Measurements from ENCODE around the gene RAD51B.

The RAD51B gene

GRCh38 chr14:68665792-68666204 is 846.2 kb downstream of the RAD51B start:
- Histone ChIP-seq H3K36me3 (ENCODE audit: insufficient read depth, insufficient read length, low read length) (no peaks in the 10 kb centered on the region), H3K27me3 (ENCODE audit: insufficient read depth, insufficient read length) (no peaks in the 10 kb centered on the region), H3K4me3 (ENCODE audit: insufficient read length, low read depth) (no peak overlapping the region), H3K9me3 (ENCODE audit: insufficient read depth, low read length) (peaks cover 4% of the 10 kb centered on the region; the same call in 1 of the 2 replicates), H3K9ac (ENCODE audit: insufficient read length, low read depth) (no peak overlapping the region), H3K4me1 (ENCODE audit: insufficient read depth, insufficient read length) (no peaks in the 10 kb centered on the region)
- TF ChIP-seq YY1 (IDR thresholded peaks at IDR 0.05; ENCODE audit: insufficient read depth, insufficient read length) = no peak
- no peak for TF ChIP-seq ZNF274 (IDR thresholded peaks at IDR 0.05; ENCODE audit: low read depth, low read length)
- no peak for TF ChIP-seq SUZ12 (IDR thresholded peaks at IDR 0.05; ENCODE audit: extremely low read depth, insufficient read depth, insufficient read length)
- DNase-seq (ENCODE audit: low read depth, low spot score) = no peak

- Histone ChIP-seq H3K36me3 (ENCODE audit: insufficient read depth, insufficient read length, low read length) (no peaks in the 10 kb centered on the region), H3K4me3 (ENCODE audit: insufficient read length, low read depth) (no peak overlapping the region), H3K9me3 (ENCODE audit: insufficient read depth, low read length) (peaks cover 4% of the 10 kb centered on the region; the same call in 1 of the 2 replicates), H3K4me1 (ENCODE audit: insufficient read depth, insufficient read length) (no peaks in the 10 kb centered on the region), H3K9ac (ENCODE audit: insufficient read length, low read depth) (no peak overlapping the region), H3K27me3 (ENCODE audit: insufficient read depth, insufficient read length) (no peaks in the 10 kb centered on the region)
- no peak for TF ChIP-seq YY1 (IDR thresholded peaks at IDR 0.05; ENCODE audit: insufficient read depth, insufficient read length)
- no peak for TF ChIP-seq SUZ12 (IDR thresholded peaks at IDR 0.05; ENCODE audit: extremely low read depth, insufficient read depth, insufficient read length)
- no peak for TF ChIP-seq ZNF274 (IDR thresholded peaks at IDR 0.05; ENCODE audit: low read depth, low read length)
- no peak for DNase-seq (ENCODE audit: low read depth, low spot score)
Measured at GRCh38 chr14:68666236-68666635, 846.7 kb downstream of the RAD51B start.

GRCh38 chr14:68666899-68667298 is 847.3 kb downstream of the RAD51B start:
- Histone ChIP-seq H3K36me3 (ENCODE audit: insufficient read depth, insufficient read length, low read length) (no peaks in the 10 kb centered on the region), H3K9me3 (ENCODE audit: insufficient read depth, low read length) (0 out of 2 replicates have a peak, but pooled peaks cover 4% of the 10 kb centered on the region), H3K27me3 (ENCODE audit: insufficient read depth, insufficient read length) (no peaks in the 10 kb centered on the region), H3K4me3 (ENCODE audit: insufficient read length, low read depth) (no peak overlapping the region), H3K9ac (ENCODE audit: insufficient read length, low read depth) (no peak overlapping the region), H3K4me1 (ENCODE audit: insufficient read depth, insufficient read length) (no peaks in the 10 kb centered on the region)
- DNase-seq (ENCODE audit: low read depth, low spot score) = no peak
- TF ChIP-seq SUZ12 (IDR thresholded peaks at IDR 0.05; ENCODE audit: extremely low read depth, insufficient read depth, insufficient read length) (no peak), YY1 (IDR thresholded peaks at IDR 0.05; ENCODE audit: insufficient read depth, insufficient read length) (no peak), ZNF274 (IDR thresholded peaks at IDR 0.05; ENCODE audit: low read depth, low read length) (no peak)

DNA sequence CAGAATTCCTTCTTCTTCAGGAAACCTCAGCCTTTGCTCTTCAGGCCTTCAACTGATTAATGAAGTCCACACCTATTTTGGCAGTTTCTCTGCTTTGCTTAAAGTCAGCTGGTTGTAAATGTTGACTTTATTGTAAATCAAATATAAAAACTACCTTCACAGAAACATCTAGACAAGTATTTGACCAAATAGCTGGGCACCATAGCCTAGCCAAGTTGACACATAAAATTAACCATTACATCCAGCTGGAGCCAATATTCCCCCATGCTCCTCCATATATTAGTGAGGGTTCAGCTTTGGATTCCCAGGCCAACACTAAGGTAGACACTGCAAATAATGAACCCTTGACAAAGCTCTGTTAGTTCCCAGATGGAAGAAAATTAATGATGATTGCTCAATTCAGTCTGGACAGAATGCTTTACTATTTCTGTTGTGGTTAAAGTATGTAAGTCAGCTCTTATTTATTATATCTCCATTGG is 847.8 kb downstream of the RAD51B start:
- TF ChIP-seq YY1 (IDR thresholded peaks at IDR 0.05; ENCODE audit: insufficient read depth, insufficient read length) (no peak), SUZ12 (IDR thresholded peaks at IDR 0.05; ENCODE audit: extremely low read depth, insufficient read depth, insufficient read length) (no peak), ZNF274 (IDR thresholded peaks at IDR 0.05; ENCODE audit: low read depth, low read length) (no peak)
- Histone ChIP-seq H3K9me3 (ENCODE audit: insufficient read depth, low read length) (0 out of 2 replicates have a peak, but pooled peaks cover 4% of the 10 kb centered on the region), H3K9ac (ENCODE audit: insufficient read length, low read depth) (no peak overlapping the region), H3K4me3 (ENCODE audit: insufficient read length, low read depth) (no peak overlapping the region), H3K4me1 (ENCODE audit: insufficient read depth, insufficient read length) (no peaks in the 10 kb centered on the region), H3K36me3 (ENCODE audit: insufficient read depth, insufficient read length, low read length) (no peaks in the 10 kb centered on the region), H3K27me3 (ENCODE audit: insufficient read depth, insufficient read length) (no peaks in the 10 kb centered on the region)
- no peak for DNase-seq (ENCODE audit: low read depth, low spot score)

- Histone ChIP-seq H3K36me3 (ENCODE audit: insufficient read depth, insufficient read length, low read length) (no peaks in the 10 kb centered on the region), H3K4me1 (ENCODE audit: insufficient read depth, insufficient read length) (no peaks in the 10 kb centered on the region), H3K27me3 (ENCODE audit: insufficient read depth, insufficient read length) (no peaks in the 10 kb centered on the region), H3K4me3 (ENCODE audit: insufficient read length, low read depth) (no peak overlapping the region), H3K9me3 (ENCODE audit: insufficient read depth, low read length) (0 out of 2 replicates have a peak, but pooled peaks cover 4% of the 10 kb centered on the region), H3K9ac (ENCODE audit: insufficient read length, low read depth) (no peak overlapping the region)
- no peak for TF ChIP-seq SUZ12 (IDR thresholded peaks at IDR 0.05; ENCODE audit: extremely low read depth, insufficient read depth, insufficient read length)
- TF ChIP-seq ZNF274 (IDR thresholded peaks at IDR 0.05; ENCODE audit: low read depth, low read length) = no peak
- no peak for TF ChIP-seq YY1 (IDR thresholded peaks at IDR 0.05; ENCODE audit: insufficient read depth, insufficient read length)
- DNase-seq (ENCODE audit: low read depth, low spot score) = no peak
Measured at GRCh38 chr14:68668028-68668427, 848.4 kb downstream of the RAD51B start.

DNA sequence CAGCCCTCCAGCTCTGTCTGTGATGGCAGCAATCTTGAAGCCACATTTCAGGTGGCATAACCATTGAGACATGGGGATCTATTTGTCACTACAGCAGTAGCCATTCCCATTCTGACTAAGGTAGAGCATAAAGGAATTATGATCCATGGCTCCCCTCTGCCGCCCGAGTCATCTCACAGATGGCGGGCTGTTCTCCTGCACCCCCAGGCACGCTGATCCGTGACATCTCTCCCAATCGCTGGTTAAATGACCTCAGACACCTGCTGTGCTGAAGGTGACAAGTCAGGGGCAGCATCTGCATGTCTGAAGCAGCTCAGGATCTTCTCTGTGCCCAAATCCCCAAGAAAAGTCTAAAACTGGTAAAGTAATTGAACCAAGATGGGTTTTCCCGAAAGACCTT is 849.0 kb downstream of the RAD51B start:
- TF ChIP-seq YY1 (IDR thresholded peaks at IDR 0.05; ENCODE audit: insufficient read depth, insufficient read length) (no peak), SUZ12 (IDR thresholded peaks at IDR 0.05; ENCODE audit: extremely low read depth, insufficient read depth, insufficient read length) (no peak), ZNF274 (IDR thresholded peaks at IDR 0.05; ENCODE audit: low read depth, low read length) (no peak)
- no peaks in the 10 kb centered on the region for H3K36me3 ChIP-seq (ENCODE audit: insufficient read depth, insufficient read length, low read length)
- no peak for DNase-seq (ENCODE audit: low read depth, low spot score)
- H3K4me3 ChIP-seq (ENCODE audit: insufficient read length, low read depth) = no peak overlapping the region
- H3K9ac ChIP-seq (ENCODE audit: insufficient read length, low read depth) = no peak overlapping the region
- H3K27me3 ChIP-seq (ENCODE audit: insufficient read depth, insufficient read length) = no peaks in the 10 kb centered on the region
- H3K9me3 ChIP-seq (ENCODE audit: insufficient read depth, low read length) = 0 out of 2 replicates have a peak, but pooled peaks cover 4% of the 10 kb centered on the region
- no peaks in the 10 kb centered on the region for H3K4me1 ChIP-seq (ENCODE audit: insufficient read depth, insufficient read length)

DNA sequence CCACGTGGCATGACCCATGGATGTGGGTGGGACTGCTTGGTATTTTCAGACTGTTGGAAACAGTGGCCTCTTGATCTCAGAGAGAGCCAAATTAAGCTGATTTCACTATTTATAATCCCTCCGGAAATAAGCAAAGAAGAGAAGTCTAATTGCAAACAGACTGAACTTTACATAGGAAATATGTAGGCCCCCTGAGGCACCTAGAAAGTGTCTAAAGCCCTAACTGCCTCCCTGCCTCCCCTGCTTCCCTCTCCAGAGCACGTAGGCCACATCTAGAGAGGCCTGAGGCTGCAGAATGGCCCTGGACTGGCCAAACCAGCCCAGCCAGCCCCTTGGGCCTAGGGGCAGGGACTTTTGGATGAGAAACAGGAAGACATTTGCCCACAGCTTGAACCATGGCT is 849.5 kb downstream of the RAD51B start:
- H3K9me3 ChIP-seq (ENCODE audit: insufficient read depth, low read length) = 0 out of 2 replicates have a peak, but pooled peaks cover 4% of the 10 kb centered on the region
- no peak for DNase-seq (ENCODE audit: low read depth, low spot score)
- no peak for TF ChIP-seq ZNF274 (IDR thresholded peaks at IDR 0.05; ENCODE audit: low read depth, low read length)
- TF ChIP-seq YY1 (IDR thresholded peaks at IDR 0.05; ENCODE audit: insufficient read depth, insufficient read length) = no peak
- no peak for TF ChIP-seq SUZ12 (IDR thresholded peaks at IDR 0.05; ENCODE audit: extremely low read depth, insufficient read depth, insufficient read length)
- H3K9ac ChIP-seq (ENCODE audit: insufficient read length, low read depth) = no peak overlapping the region
- no peaks in the 10 kb centered on the region for H3K36me3 ChIP-seq (ENCODE audit: insufficient read depth, insufficient read length, low read length)
- H3K27me3 ChIP-seq (ENCODE audit: insufficient read depth, insufficient read length) = no peaks in the 10 kb centered on the region
- no peaks in the 10 kb centered on the region for H3K4me1 ChIP-seq (ENCODE audit: insufficient read depth, insufficient read length)
- no peak overlapping the region for H3K4me3 ChIP-seq (ENCODE audit: insufficient read length, low read depth)
